B cell (primary cell): Measurements from ENCODE around the gene TBC1D10A. TPM values are rescaled to one million over a fixed set of nuclear protein-coding genes. Genes with fewer than 3 reads are reported as not detected.

Experiments
- ATAC-seq: fragments of 200-7000 bp; cut with Tn5 transposase; one replicate; pipeline ENCODE4 v1.10.0; 2021; ENCODE audit warnings: low read depth, mild to moderate bottlenecking, moderate number of reproducible peaks, moderate library complexity
- CTCF ChIA-PET: fragments of 350-600 bp; sonication (Branson Sonifier 250); formaldehyde crosslinking; loops from one replicate; lab custom pipeline; 2021; ENCODE audit warnings: antibody characterized with exemption, inconsistent platforms; lab: Charles Lee
- POLR2A ChIA-PET: fragments of 350-600 bp; sonication (Branson Sonifier 250); formaldehyde crosslinking; loops from one replicate; lab custom pipeline; 2021; ENCODE audit warnings: antibody characterized with exemption; lab: Charles Lee
- DNase-seq: peaks from one replicate; pipeline ENCODE4 v3.0.0; 2013
- H2AFZ ChIP-seq: 2 replicates; pipeline ENCODE4 v1.6.1; 2012; ENCODE audit warnings: mild to moderate bottlenecking, low read depth, low read length; ENCODE audit not compliant: insufficient read depth, poor library complexity, severe bottlenecking
- H3K27ac ChIP-seq, 2 donors: 1 replicate in 1 of 2; 2 replicates in 1 of 2; pipeline ENCODE4 v1.5.1; 2012 to 2013; ENCODE audit warnings: low read length in 2 of 2, mild to moderate bottlenecking in 2 of 2, moderate library complexity in 1 of 2
- H3K27me3 ChIP-seq, 4 experiments: fragments of 200-600 bp in 1 of 4; sonication (generic) in 1 of 4; replicated peaks in 1 of 4; 1 replicate in 2 of 4; 2 replicates in 2 of 4; pipeline versions ENCODE4 v1.6.1 to v1.7.0; 2013 to 2016; ENCODE audit warnings: low read length in 3 of 4, mild to moderate bottlenecking in 2 of 4, mixed read lengths in 1 of 4, moderate library complexity in 1 of 4; ENCODE audit not compliant: insufficient read depth in 4 of 4, control insufficient read depth in 3 of 4; ENCODE audit errors: control extremely low read depth in 1 of 4
- H3K36me3 ChIP-seq, 2 experiments: replicated peaks in 1 of 2; 1 replicate in 1 of 2; 2 replicates in 1 of 2; pipeline versions ENCODE4 v1.6.1 to v1.7.1; 2013; ENCODE audit warnings: low read length in 1 of 2; ENCODE audit not compliant: insufficient read depth in 2 of 2, control insufficient read depth in 1 of 2; ENCODE audit errors: control extremely low read depth in 1 of 2, extremely low read depth in 1 of 2
- H3K4me1 ChIP-seq, 2 donors: fragments of 200-600 bp in 1 of 2; sonication (generic) in 1 of 2; 1 replicate in 1 of 2; 2 replicates in 1 of 2; pipeline versions ENCODE4 v1.5.1 to v1.6.1; 2013 to 2017; ENCODE audit warnings: low read length in 2 of 2; ENCODE audit not compliant: control insufficient read depth in 2 of 2, insufficient read depth in 2 of 2
- H3K4me2 ChIP-seq: replicated peaks from 2 replicates; pipeline ENCODE3; 2012; ENCODE audit warnings: mild to moderate bottlenecking, low read depth, low read length; ENCODE audit not compliant: poor library complexity, severe bottlenecking
- H3K4me3 ChIP-seq, 5 experiments: fragments of 200-600 bp in 1 of 5; sonication (generic) in 1 of 5; 1 replicate in 3 of 5; 2 replicates in 2 of 5; pipeline versions ENCODE4 v1.5.1 to v1.7.0; 2011 to 2016; ENCODE audit warnings: low read length in 4 of 5, mild to moderate bottlenecking in 4 of 5, low read depth in 2 of 5, control low read depth in 1 of 5, moderate library complexity in 1 of 5; ENCODE audit not compliant: insufficient read depth in 1 of 5; ENCODE audit errors: control extremely low read depth in 1 of 5, extremely low read depth in 1 of 5
- H3K79me2 ChIP-seq: fragments of 200-600 bp; sonication (generic); one replicate; pipeline ENCODE4 v1.6.0; 2016; ENCODE audit warnings: low read length; ENCODE audit not compliant: control insufficient read depth, insufficient read depth
- H3K9ac ChIP-seq: fragments of 200-600 bp; sonication (generic); 2 replicates; pipeline ENCODE4 v1.6.1; 2017; ENCODE audit warnings: mild to moderate bottlenecking, low read length, moderate library complexity
- H3K9me3 ChIP-seq, 3 donors: one replicate each; pipeline versions ENCODE4 v1.6.1 to v1.7.1; 2013; ENCODE audit warnings: low read length in 2 of 3; ENCODE audit not compliant: control insufficient read depth in 2 of 3, insufficient read depth in 1 of 3; ENCODE audit errors: control extremely low read depth in 1 of 3
- H4K20me1 ChIP-seq: 2 replicates; pipeline ENCODE4 v1.6.0; 2012; ENCODE audit warnings: mild to moderate bottlenecking, low read length; ENCODE audit not compliant: insufficient read depth, control insufficient read depth, poor library complexity, severe bottlenecking
- H3K27ac Mint-ChIP-seq: one replicate; pipeline ENCODE4 v1.8.0; 2021; ENCODE audit warnings: mixed read lengths
- H3K27me3 Mint-ChIP-seq: one replicate; pipeline ENCODE4 v1.8.0; 2021; ENCODE audit warnings: mixed read lengths
- H3K4me1 Mint-ChIP-seq: one replicate; pipeline ENCODE4 v1.8.0; 2021; ENCODE audit warnings: mixed read lengths
- H3K4me3 Mint-ChIP-seq: one replicate; pipeline ENCODE4 v1.8.0; 2021; ENCODE audit warnings: mixed read lengths
- H3K9me3 Mint-ChIP-seq: one replicate; pipeline ENCODE4 v1.8.0; 2022; ENCODE audit warnings: mixed read lengths; ENCODE audit not compliant: insufficient read depth
- EZH2 ChIP-seq: IDR thresholded peaks from 2 replicates; pipeline ENCODE4 v1.6.1; 2012; ENCODE audit warnings: borderline replicate concordance, low read depth, mild to moderate bottlenecking, moderate library complexity, low read length; ENCODE audit not compliant: insufficient read depth, poor library complexity, severe bottlenecking
- WGBS: methylation state at CpG from one replicate; pipeline ENCODE4 v1.1.5; 2013; ENCODE audit warnings: missing lambda C conversion rate; ENCODE audit not compliant: insufficient coverage; 5-methylcytosine and 5-hydroxymethylcytosine counted together
- intact Hi-C: fragments of 100-400 bp; cut with micrococcal nuclease; formaldehyde crosslinking; loops from one replicate; pipeline ENCODE4 v1.10.0; 2022
- polyA plus RNA-seq: library from polyadenylated mRNA; depleted of rRNA; stranded (reverse); fragments of >200 nt; gene quantifications from 2 replicates; pipeline ENCODE4 v1.2.3, GENCODE V29; 2012
- total RNA-seq, 2 donors: library from RNA; stranded (reverse); fragments of 120-200 nt in 1 of 2; gene quantifications; 1 replicate in 1 of 2; 2 replicates in 1 of 2; pipeline versions ENCODE4 v1.2.3 to v1.2.4, GENCODE V29; 2013 to 2022
- TF ChIP-seq, protein P1 (sequence below): fragments of 200-600 bp; IDR thresholded peaks from one replicate; pipeline ENCODE4 v1.8.0; 2022; ENCODE audit warnings: antibody characterized with exemption, mild to moderate bottlenecking

Gene TBC1D10A
- total and polyA plus RNA-seq, 2 donors (not counting 1 experiment from before 2014, with no cell fraction given) = 45.2 to 58.4 TPM

DNA sequence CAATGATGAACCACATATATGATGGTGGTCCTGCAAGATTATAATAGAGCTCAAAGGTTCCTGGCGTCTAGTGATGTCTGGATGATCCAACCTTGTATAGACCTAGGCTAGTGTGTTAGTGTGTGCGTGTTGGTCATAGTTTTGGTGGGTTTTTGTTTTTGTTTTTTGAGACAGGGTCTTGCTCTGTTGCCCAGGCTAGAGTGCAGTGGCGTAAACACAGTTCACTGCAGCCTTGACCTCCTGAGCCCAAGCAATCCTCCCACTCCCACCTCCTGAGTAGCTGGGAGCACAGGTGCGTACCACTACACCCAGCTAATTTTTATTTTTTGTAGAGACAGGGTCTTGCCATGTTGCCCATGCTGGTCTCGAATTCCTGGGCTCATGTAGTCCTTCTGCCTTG, 46.8 kb downstream of the TBC1D10A start:
- no peaks in the 10 kb centered on the region for H3K79me2 ChIP-seq
- CTCF ChIA-PET = interaction anchor here (0.9 to 1.8 kb wide), 3 partner anchors 10 to 19 kb away, joined by 4 to 10 read pairs (median 5); no protein-coding TSS in a partner anchor
- Mint-ChIP-seq H3K4me1 (peaks cover 9% of the 10 kb centered on the region), H3K9me3 (no peaks in the 10 kb centered on the region), H3K4me3 (no peak overlapping the region), H3K27me3 (peaks cover 38% of the 10 kb centered on the region), H3K27ac (no peak overlapping the region)
- POLR2A ChIA-PET = no interaction called here
- H3K4me2 ChIP-seq = no peak overlapping the region
- no peak overlapping the region for H3K4me3 ChIP-seq
- H3K4me1 ChIP-seq = peaks cover 3 to 8% of the 10 kb centered on the region in 2 donors
- H3K27me3 ChIP-seq = peaks cover 0 to 26% (median 1%) of the 10 kb centered on the region in 4 experiments
- no peak for ATAC-seq
- no peaks in the 10 kb centered on the region for H4K20me1 ChIP-seq
- no peak overlapping the region for H3K27ac ChIP-seq
- H3K36me3 ChIP-seq = no peaks in the 10 kb centered on the region
- WGBS = 100% methylated on average over 2 of the region's 5 CpGs
- intact Hi-C loops = no loop called here
- DNase-seq = no peak
- TF ChIP-seq, protein P1, sequence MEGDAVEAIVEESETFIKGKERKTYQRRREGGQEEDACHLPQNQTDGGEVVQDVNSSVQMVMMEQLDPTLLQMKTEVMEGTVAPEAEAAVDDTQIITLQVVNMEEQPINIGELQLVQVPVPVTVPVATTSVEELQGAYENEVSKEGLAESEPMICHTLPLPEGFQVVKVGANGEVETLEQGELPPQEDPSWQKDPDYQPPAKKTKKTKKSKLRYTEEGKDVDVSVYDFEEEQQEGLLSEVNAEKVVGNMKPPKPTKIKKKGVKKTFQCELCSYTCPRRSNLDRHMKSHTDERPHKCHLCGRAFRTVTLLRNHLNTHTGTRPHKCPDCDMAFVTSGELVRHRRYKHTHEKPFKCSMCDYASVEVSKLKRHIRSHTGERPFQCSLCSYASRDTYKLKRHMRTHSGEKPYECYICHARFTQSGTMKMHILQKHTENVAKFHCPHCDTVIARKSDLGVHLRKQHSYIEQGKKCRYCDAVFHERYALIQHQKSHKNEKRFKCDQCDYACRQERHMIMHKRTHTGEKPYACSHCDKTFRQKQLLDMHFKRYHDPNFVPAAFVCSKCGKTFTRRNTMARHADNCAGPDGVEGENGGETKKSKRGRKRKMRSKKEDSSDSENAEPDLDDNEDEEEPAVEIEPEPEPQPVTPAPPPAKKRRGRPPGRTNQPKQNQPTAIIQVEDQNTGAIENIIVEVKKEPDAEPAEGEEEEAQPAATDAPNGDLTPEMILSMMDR = no peak
- no peak for TF ChIP-seq EZH2
- H3K9ac ChIP-seq = no peak overlapping the region
- H3K9me3 ChIP-seq = no peaks in the 10 kb centered on the region
- H2AFZ ChIP-seq = no peak overlapping the region

DNA sequence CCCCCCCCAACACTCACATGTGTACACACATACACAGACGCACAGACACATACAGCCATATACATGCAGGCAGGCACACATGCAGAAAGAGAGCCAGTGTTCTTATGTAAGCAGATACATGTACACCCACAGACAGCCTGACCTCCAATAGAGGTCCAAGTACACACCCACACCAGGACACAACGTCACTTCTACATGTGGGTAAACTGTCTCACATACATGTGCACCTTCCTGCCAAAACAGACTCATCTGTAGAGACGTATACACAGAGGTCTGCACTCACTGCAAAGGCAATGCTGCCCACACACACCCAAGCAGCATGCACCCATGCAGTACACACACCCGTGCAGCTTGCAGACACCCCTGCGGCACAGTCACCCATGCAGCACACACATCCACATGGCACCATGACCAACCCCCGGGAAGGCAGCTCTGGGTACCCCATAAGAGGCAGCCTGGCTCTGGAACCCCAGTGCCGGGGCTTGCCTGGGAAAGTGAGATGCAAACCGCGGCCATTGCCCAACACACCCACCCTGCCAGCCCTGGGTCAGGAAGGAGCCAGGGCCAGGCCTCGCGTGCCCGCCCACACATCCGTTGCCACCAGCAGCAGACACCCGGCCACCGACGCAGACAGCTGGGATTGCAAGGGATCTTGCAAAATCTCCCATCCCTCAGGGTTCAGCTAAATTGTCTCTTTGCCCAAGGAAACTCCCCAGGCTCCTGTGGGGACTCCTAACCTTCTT, 47.5 kb downstream of the TBC1D10A start:
- Histone ChIP-seq H3K27ac (no peak overlapping the region), H3K9ac (no peak overlapping the region), H3K4me1 (peaks cover 3 to 8% of the 10 kb centered on the region in 2 donors), H3K36me3 (no peaks in the 10 kb centered on the region), H3K4me2 (no peak overlapping the region), H3K79me2 (no peaks in the 10 kb centered on the region), H4K20me1 (no peaks in the 10 kb centered on the region), H3K9me3 (no peaks in the 10 kb centered on the region), H3K27me3 (peaks cover 0 to 26% (median 1%) of the 10 kb centered on the region in 4 experiments), H2AFZ (no peak overlapping the region), H3K4me3 (no peak overlapping the region)
- peaks cover 9% of the 10 kb centered on the region for H3K4me1 Mint-ChIP-seq
- peaks cover 38% of the 10 kb centered on the region for H3K27me3 Mint-ChIP-seq
- H3K27ac Mint-ChIP-seq = no peak overlapping the region
- POLR2A ChIA-PET = no interaction called here
- DNase-seq (no peak), ATAC-seq (no peak)
- H3K9me3 Mint-ChIP-seq = no peaks in the 10 kb centered on the region
- intact Hi-C loops = no loop called here
- WGBS = 70% methylated on average over 16 of the region's 16 CpGs
- no peak overlapping the region for H3K4me3 Mint-ChIP-seq
- TF ChIP-seq, protein P1 = no peak
- no peak for TF ChIP-seq EZH2
- CTCF ChIA-PET = interaction anchor here (1.8 kb wide), 1 partner anchor 16 kb away, joined by 10 read pairs; no protein-coding TSS in a partner anchor
